ENCODE measurements around the gene DNM3.

Gene DNM3

GRCh38 chr1:172394811-172395210 is 553.5 kb downstream of the DNM3 start:
- no peak for TF ChIP-seq TCF12 (IDR thresholded peaks at IDR 0.05; ENCODE audit: low read depth)
- no peak for TF ChIP-seq RAD21 (IDR thresholded peaks at IDR 0.05; ENCODE audit: low read depth)
- TF ChIP-seq, protein P1, sequence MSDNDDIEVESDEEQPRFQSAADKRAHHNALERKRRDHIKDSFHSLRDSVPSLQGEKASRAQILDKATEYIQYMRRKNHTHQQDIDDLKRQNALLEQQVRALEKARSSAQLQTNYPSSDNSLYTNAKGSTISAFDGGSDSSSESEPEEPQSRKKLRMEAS (IDR thresholded peaks at IDR 0.05) = no peak
- TF ChIP-seq ZBTB7A (IDR thresholded peaks at IDR 0.05; ENCODE audit: low read depth) = no peak
- no peak for TF ChIP-seq CREB1 (IDR thresholded peaks at IDR 0.05; ENCODE audit: low read depth)
- no peak for TF ChIP-seq EGR1 (IDR thresholded peaks at IDR 0.05)
- TF ChIP-seq, protein P2, sequence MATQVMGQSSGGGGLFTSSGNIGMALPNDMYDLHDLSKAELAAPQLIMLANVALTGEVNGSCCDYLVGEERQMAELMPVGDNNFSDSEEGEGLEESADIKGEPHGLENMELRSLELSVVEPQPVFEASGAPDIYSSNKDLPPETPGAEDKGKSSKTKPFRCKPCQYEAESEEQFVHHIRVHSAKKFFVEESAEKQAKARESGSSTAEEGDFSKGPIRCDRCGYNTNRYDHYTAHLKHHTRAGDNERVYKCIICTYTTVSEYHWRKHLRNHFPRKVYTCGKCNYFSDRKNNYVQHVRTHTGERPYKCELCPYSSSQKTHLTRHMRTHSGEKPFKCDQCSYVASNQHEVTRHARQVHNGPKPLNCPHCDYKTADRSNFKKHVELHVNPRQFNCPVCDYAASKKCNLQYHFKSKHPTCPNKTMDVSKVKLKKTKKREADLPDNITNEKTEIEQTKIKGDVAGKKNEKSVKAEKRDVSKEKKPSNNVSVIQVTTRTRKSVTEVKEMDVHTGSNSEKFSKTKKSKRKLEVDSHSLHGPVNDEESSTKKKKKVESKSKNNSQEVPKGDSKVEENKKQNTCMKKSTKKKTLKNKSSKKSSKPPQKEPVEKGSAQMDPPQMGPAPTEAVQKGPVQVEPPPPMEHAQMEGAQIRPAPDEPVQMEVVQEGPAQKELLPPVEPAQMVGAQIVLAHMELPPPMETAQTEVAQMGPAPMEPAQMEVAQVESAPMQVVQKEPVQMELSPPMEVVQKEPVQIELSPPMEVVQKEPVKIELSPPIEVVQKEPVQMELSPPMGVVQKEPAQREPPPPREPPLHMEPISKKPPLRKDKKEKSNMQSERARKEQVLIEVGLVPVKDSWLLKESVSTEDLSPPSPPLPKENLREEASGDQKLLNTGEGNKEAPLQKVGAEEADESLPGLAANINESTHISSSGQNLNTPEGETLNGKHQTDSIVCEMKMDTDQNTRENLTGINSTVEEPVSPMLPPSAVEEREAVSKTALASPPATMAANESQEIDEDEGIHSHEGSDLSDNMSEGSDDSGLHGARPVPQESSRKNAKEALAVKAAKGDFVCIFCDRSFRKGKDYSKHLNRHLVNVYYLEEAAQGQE (IDR thresholded peaks at IDR 0.05; ENCODE audit: low read depth) = no peak
- TF ChIP-seq TEAD4 (IDR thresholded peaks at IDR 0.05) = no peak
- no peak for TF ChIP-seq CEBPB (IDR thresholded peaks at IDR 0.05)
- TF ChIP-seq, protein P3, sequence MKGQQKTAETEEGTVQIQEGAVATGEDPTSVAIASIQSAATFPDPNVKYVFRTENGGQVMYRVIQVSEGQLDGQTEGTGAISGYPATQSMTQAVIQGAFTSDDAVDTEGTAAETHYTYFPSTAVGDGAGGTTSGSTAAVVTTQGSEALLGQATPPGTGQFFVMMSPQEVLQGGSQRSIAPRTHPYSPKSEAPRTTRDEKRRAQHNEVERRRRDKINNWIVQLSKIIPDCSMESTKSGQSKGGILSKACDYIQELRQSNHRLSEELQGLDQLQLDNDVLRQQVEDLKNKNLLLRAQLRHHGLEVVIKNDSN (IDR thresholded peaks at IDR 0.05) = no peak
- no peak for TF ChIP-seq NFIC (IDR thresholded peaks at IDR 0.05)
- no peak for TF ChIP-seq YY1 (IDR thresholded peaks at IDR 0.05; ENCODE audit: low read depth)
- no peak for TF ChIP-seq EP300 (IDR thresholded peaks at IDR 0.05; ENCODE audit: borderline replicate concordance)
- TF ChIP-seq FOXM1 (IDR thresholded peaks at IDR 0.05; ENCODE audit: borderline replicate concordance, low read depth) = no peak
- no peak for TF ChIP-seq TAF1 (IDR thresholded peaks at IDR 0.05; ENCODE audit: low read depth)

DNA sequence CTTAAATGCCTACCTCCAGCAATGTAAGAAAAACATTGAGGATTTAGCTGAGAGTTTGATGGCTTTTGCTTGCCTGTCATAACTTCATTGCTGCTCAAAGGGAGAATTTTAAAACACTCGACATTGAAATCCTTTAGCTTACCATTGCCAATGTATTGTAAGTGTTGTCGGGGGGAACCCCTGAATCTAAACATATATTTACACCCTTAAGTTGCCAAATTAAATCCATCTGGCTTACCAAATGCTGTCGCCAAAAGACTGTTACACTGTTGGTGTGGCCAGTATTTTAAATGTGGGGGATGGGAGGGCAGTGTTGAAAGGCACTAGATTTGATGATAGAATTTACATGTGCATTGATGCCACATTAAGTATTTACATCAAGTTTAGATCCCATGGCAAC is 554.3 kb downstream of the DNM3 start:
- TF ChIP-seq, protein P3 (IDR thresholded peaks at IDR 0.05) = no peak
- no peak for TF ChIP-seq CEBPB (IDR thresholded peaks at IDR 0.05)
- TF ChIP-seq RAD21 (IDR thresholded peaks at IDR 0.05; ENCODE audit: low read depth) = no peak
- no peak for TF ChIP-seq YY1 (IDR thresholded peaks at IDR 0.05; ENCODE audit: low read depth)
- no peak for TF ChIP-seq TCF12 (IDR thresholded peaks at IDR 0.05; ENCODE audit: low read depth)
- no peak for TF ChIP-seq EP300 (IDR thresholded peaks at IDR 0.05; ENCODE audit: borderline replicate concordance)
- TF ChIP-seq ZBTB7A (IDR thresholded peaks at IDR 0.05; ENCODE audit: low read depth) = no peak
- TF ChIP-seq EGR1 (IDR thresholded peaks at IDR 0.05) = no peak
- TF ChIP-seq, protein P1 (IDR thresholded peaks at IDR 0.05) = no peak
- TF ChIP-seq NFIC (IDR thresholded peaks at IDR 0.05) = no peak
- TF ChIP-seq TEAD4 (IDR thresholded peaks at IDR 0.05) = no peak

DNA sequence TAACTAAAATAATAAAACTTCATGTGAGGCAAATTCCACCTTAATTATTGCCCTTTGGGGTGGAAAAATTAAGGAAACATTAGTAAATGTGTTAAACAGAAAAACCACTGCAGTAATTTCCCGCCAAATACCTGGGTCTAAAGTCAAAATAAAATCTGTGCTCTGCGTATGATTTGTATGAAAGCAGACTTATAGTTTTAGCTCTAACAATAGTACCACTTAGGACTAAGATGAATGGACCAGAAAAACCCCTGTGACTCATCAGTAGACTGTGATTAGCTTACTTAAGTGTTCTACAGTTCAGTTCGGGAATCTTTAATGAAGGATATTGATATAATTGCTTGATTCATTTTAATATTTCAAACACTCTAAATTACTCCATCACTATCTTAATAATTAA is 555.9 kb downstream of the DNM3 start:
- TF ChIP-seq, protein P1 (IDR thresholded peaks at IDR 0.05) = no peak
- TF ChIP-seq NFIC (IDR thresholded peaks at IDR 0.05) (no peak), CREB1 (IDR thresholded peaks at IDR 0.05; ENCODE audit: low read depth) (no peak), RAD21 (IDR thresholded peaks at IDR 0.05; ENCODE audit: low read depth) (no peak), YY1 (IDR thresholded peaks at IDR 0.05; ENCODE audit: low read depth) (no peak), TAF1 (IDR thresholded peaks at IDR 0.05; ENCODE audit: low read depth) (no peak), EGR1 (IDR thresholded peaks at IDR 0.05) (no peak), FOXM1 (IDR thresholded peaks at IDR 0.05; ENCODE audit: borderline replicate concordance, low read depth) (no peak), CEBPB (IDR thresholded peaks at IDR 0.05) (no peak), ZBTB7A (IDR thresholded peaks at IDR 0.05; ENCODE audit: low read depth) (no peak), TEAD4 (IDR thresholded peaks at IDR 0.05) (no peak), EP300 (IDR thresholded peaks at IDR 0.05; ENCODE audit: borderline replicate concordance) (no peak)
- TF ChIP-seq, protein P3 (IDR thresholded peaks at IDR 0.05) = no peak
- TF ChIP-seq, protein P2 (IDR thresholded peaks at IDR 0.05; ENCODE audit: low read depth) = no peak

DNA sequence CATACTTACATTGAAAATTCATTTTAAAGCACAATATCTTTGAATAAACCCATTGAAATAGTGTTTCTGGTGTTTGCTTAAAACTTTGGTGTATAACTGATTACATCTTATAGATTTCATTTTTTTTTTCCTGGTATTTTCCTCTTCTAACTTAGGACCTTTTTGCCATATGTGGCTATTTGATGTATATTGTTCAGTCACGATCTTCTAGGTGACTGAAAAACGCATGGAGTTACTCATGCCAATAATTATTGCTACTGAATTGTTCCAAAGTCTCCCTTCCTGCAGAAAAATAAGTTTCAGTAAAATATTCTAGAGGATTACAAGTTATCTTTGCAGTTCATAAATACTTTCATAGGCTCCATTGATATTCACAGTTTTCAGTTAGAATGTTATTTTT is 556.3 kb downstream of the DNM3 start:
- TF ChIP-seq YY1 (IDR thresholded peaks at IDR 0.05; ENCODE audit: low read depth) (no peak), RAD21 (IDR thresholded peaks at IDR 0.05; ENCODE audit: low read depth) (no peak), CREB1 (IDR thresholded peaks at IDR 0.05; ENCODE audit: low read depth) (no peak)
- TF ChIP-seq, protein P2 (IDR thresholded peaks at IDR 0.05; ENCODE audit: low read depth) = no peak
